Cardiac muscle cell (in vitro differentiated cells and primary cell): ENCODE measurements around the gene PCDHGA6. TPM values are rescaled to one million over a fixed set of nuclear protein-coding genes. Genes with fewer than 3 reads are reported as not detected.

Experiments
- DNase-seq, 2 donors: peaks; one replicate each; pipeline versions ENCODE4 v3.0.0 to v3.0.0-alpha.2; 2010 to 2017; ENCODE audit warnings: low read depth in 1 of 2, low spot score in 1 of 2
- H3K27ac ChIP-seq: fragments of 200-600 bp; sonication (generic); 2 replicates; pipeline ENCODE4 v1.5.1; 2016
- H3K27me3 ChIP-seq: fragments of 200-600 bp; sonication (generic); 2 replicates; pipeline ENCODE4 v1.6.0; 2016; ENCODE audit warnings: control low read depth
- H3K36me3 ChIP-seq: fragments of 200-600 bp; sonication (generic); 2 replicates; pipeline ENCODE4 v1.5.1; 2016; ENCODE audit warnings: control low read depth
- H3K4me1 ChIP-seq: fragments of 200-600 bp; sonication (generic); 2 replicates; pipeline ENCODE4 v1.8.1; 2017; ENCODE audit warnings: low read depth, mild to moderate bottlenecking, mixed run types
- H3K4me3 ChIP-seq: fragments of 200-600 bp; sonication (generic); 2 replicates; pipeline ENCODE4 v1.5.1; 2016; ENCODE audit warnings: mild to moderate bottlenecking
- H3K9me3 ChIP-seq: fragments of 200-600 bp; sonication (generic); 2 replicates; pipeline ENCODE4 v1.5.1; 2017; ENCODE audit warnings: low read depth, mild to moderate bottlenecking, control low read depth
- CTCF ChIP-seq: IDR thresholded peaks from 2 replicates; pipeline ENCODE4 v1.5.1; 2012; ENCODE audit warnings: low read depth, mild to moderate bottlenecking, low read length
- polyA plus RNA-seq: library from polyadenylated mRNA; unstranded; fragments of >200 nt; fragmentation: Nextera tagmentation; extraction: Ambion mirVana; gene quantifications from 2 replicates; pipeline ENCODE4 v1.2.1, GENCODE V29; 2016
- total RNA-seq: library from RNA; depleted of rRNA; stranded (reverse); fragments of >200 nt; gene quantifications from 2 replicates; pipeline ENCODE4 v1.2.3, GENCODE V29; 2016

Gene PCDHGA6
- total and polyA plus RNA-seq, 2 experiments from 2014 or later: 0.66 TPM; not detected in 1

- H3K9me3 ChIP-seq: peaks cover 27% of the 10 kb centered on the region
- no peaks in the 10 kb centered on the region for H3K27me3 ChIP-seq
- peaks cover 6% of the 10 kb centered on the region for H3K36me3 ChIP-seq
- H3K4me3 ChIP-seq: no peak overlapping the region
- DNase-seq: no peak
- H3K4me1 ChIP-seq: no peaks in the 10 kb centered on the region
- TF ChIP-seq CTCF: peak; percentile 3
- no peak overlapping the region for H3K27ac ChIP-seq
Observed at GRCh38 chr5:141421489-141421855, 47.8 kb downstream of the PCDHGA6 start.

GRCh38 chr5:141422742-141423291 is 49.1 kb downstream of the PCDHGA6 start:
- DNase-seq: no peak
- peaks cover 27% of the 10 kb centered on the region for H3K9me3 ChIP-seq
- no peaks in the 10 kb centered on the region for H3K4me1 ChIP-seq
- H3K27me3 ChIP-seq: no peaks in the 10 kb centered on the region
- H3K36me3 ChIP-seq: peaks cover 6% of the 10 kb centered on the region
- TF ChIP-seq CTCF: no peak
- no peak overlapping the region for H3K4me3 ChIP-seq
- H3K27ac ChIP-seq: no peak overlapping the region

- Histone ChIP-seq H3K4me1 (no peaks in the 10 kb centered on the region), H3K9me3 (peaks cover 9% of the 10 kb centered on the region), H3K4me3 (no peak overlapping the region), H3K36me3 (no peaks in the 10 kb centered on the region), H3K27me3 (no peaks in the 10 kb centered on the region), H3K27ac (no peak overlapping the region)
- TF ChIP-seq CTCF: no peak
- no peak for DNase-seq
Observed at GRCh38 chr5:141427783-141428426, 54.2 kb downstream of the PCDHGA6 start.

Other genes starting within 250 kb of the PCDHGA6 start
Only the 30 nearest of the 36 such genes appear.
- gene PCDHB9, start 186.7 kb upstream of the PCDHGA6 start, total RNA-seq: 7.4 and 7.9 TPM in 2 replicates
- gene PCDHB9, start 186.7 kb upstream of the PCDHGA6 start, polyA plus RNA-seq: 2.5 and 2.9 TPM in 2 replicates
- 8.8 and 10.9 TPM in 2 replicates for gene PCDHB10, start 181.5 kb upstream of the PCDHGA6 start, total RNA-seq
- gene PCDHB10, start 181.5 kb upstream of the PCDHGA6 start, polyA plus RNA-seq: 7.8 and 9.0 TPM in 2 replicates
- 4.7 and 8.6 TPM in 2 replicates for gene PCDHB11, start 174.3 kb upstream of the PCDHGA6 start, total RNA-seq
- gene PCDHB11, start 174.3 kb upstream of the PCDHGA6 start, polyA plus RNA-seq: 2.4 and 3.1 TPM in 2 replicates
- gene PCDHB12, start 165.2 kb upstream of the PCDHGA6 start, total RNA-seq: 9.5 and 17.7 TPM in 2 replicates
- 2.1 and 3.5 TPM in 2 replicates for gene PCDHB12, start 165.2 kb upstream of the PCDHGA6 start, polyA plus RNA-seq
- gene PCDHB13, start 160.0 kb upstream of the PCDHGA6 start, total RNA-seq: 7.8 and 8.4 TPM in 2 replicates
- 1.3 and 3.1 TPM in 2 replicates for gene PCDHB13, start 160.0 kb upstream of the PCDHGA6 start, polyA plus RNA-seq
- 17.3 and 21.2 TPM in 2 replicates for gene PCDHB14, start 150.5 kb upstream of the PCDHGA6 start, total RNA-seq
- gene PCDHB14, start 150.5 kb upstream of the PCDHGA6 start, polyA plus RNA-seq: 8.1 and 11.8 TPM in 2 replicates
- 21.3 and 32.4 TPM in 2 replicates for gene PCDHB15, start 128.5 kb upstream of the PCDHGA6 start, total RNA-seq
- gene PCDHB15, start 128.5 kb upstream of the PCDHGA6 start, polyA plus RNA-seq: 13.3 and 19.3 TPM in 2 replicates
- gene SLC25A2, start 69.8 kb upstream of the PCDHGA6 start, total RNA-seq: 0.42 TPM in 1 of 2 replicates, not detected in the other
- gene SLC25A2, start 69.8 kb upstream of the PCDHGA6 start, polyA plus RNA-seq: not detected in 2 replicates
- 93.8 and 124 TPM in 2 replicates for gene TAF7, start 53.1 kb upstream of the PCDHGA6 start, total RNA-seq
- 165 and 215 TPM in 2 replicates for gene TAF7, start 53.1 kb upstream of the PCDHGA6 start, polyA plus RNA-seq
- gene PCDHGA1, start 43.4 kb upstream of the PCDHGA6 start, total RNA-seq: 1.7 and 2.3 TPM in 2 replicates
- gene PCDHGA1, start 43.4 kb upstream of the PCDHGA6 start, polyA plus RNA-seq: 0.40 and 1.2 TPM in 2 replicates
- 0.95 and 1.8 TPM in 2 replicates for gene PCDHGA2, start 35.1 kb upstream of the PCDHGA6 start, total RNA-seq
- gene PCDHGA2, start 35.1 kb upstream of the PCDHGA6 start, polyA plus RNA-seq: 0.18 and 1.1 TPM in 2 replicates
- gene PCDHGA3, start 30.1 kb upstream of the PCDHGA6 start, total RNA-seq: 1.5 and 3.2 TPM in 2 replicates
- 1.4 and 2.2 TPM in 2 replicates for gene PCDHGA3, start 30.1 kb upstream of the PCDHGA6 start, polyA plus RNA-seq
- 1.8 and 3.7 TPM in 2 replicates for gene PCDHGB1, start 23.8 kb upstream of the PCDHGA6 start, total RNA-seq
- gene PCDHGB1, start 23.8 kb upstream of the PCDHGA6 start, polyA plus RNA-seq: 0.32 and 0.46 TPM in 2 replicates
- gene PCDHGA4, start 18.9 kb upstream of the PCDHGA6 start, total RNA-seq: 1.5 and 1.8 TPM in 2 replicates
- gene PCDHGA4, start 18.9 kb upstream of the PCDHGA6 start, polyA plus RNA-seq: 0.20 and 0.32 TPM in 2 replicates
- 2.7 and 3.0 TPM in 2 replicates for gene PCDHGB2, start 13.9 kb upstream of the PCDHGA6 start, total RNA-seq
- 1.0 and 2.8 TPM in 2 replicates for gene PCDHGB2, start 13.9 kb upstream of the PCDHGA6 start, polyA plus RNA-seq
- gene PCDHGA5, start 9.7 kb upstream of the PCDHGA6 start, total RNA-seq: 1.1 and 1.2 TPM in 2 replicates
- gene PCDHGA5, start 9.7 kb upstream of the PCDHGA6 start, polyA plus RNA-seq: 0.09 TPM in 1 of 2 replicates, not detected in the other
- 0.71 and 1.2 TPM in 2 replicates for gene PCDHGB3, start 3.6 kb upstream of the PCDHGA6 start, total RNA-seq
- 0.27 TPM in 1 of 2 replicates, not detected in the other for gene PCDHGB3, start 3.6 kb upstream of the PCDHGA6 start, polyA plus RNA-seq
- gene PCDHGA7, start 8.9 kb downstream of the PCDHGA6 start, total RNA-seq: 1.0 and 1.2 TPM in 2 replicates
- gene PCDHGA7, start 8.9 kb downstream of the PCDHGA6 start, polyA plus RNA-seq: 0.20 TPM in 1 of 2 replicates, not detected in the other
- 17.4 and 23.5 TPM in 2 replicates for gene PCDHGB4, start 13.8 kb downstream of the PCDHGA6 start, total RNA-seq
- 9.9 and 12.5 TPM in 2 replicates for gene PCDHGB4, start 13.8 kb downstream of the PCDHGA6 start, polyA plus RNA-seq
- 2.3 and 2.5 TPM in 2 replicates for gene PCDHGA8, start 18.7 kb downstream of the PCDHGA6 start, total RNA-seq
- 0.37 and 1.0 TPM in 2 replicates for gene PCDHGA8, start 18.7 kb downstream of the PCDHGA6 start, polyA plus RNA-seq
- 1.2 and 2.6 TPM in 2 replicates for gene PCDHGB5, start 24.1 kb downstream of the PCDHGA6 start, total RNA-seq
- gene PCDHGB5, start 24.1 kb downstream of the PCDHGA6 start, polyA plus RNA-seq: 0.66 TPM in 1 of 2 replicates, not detected in the other
- gene PCDHGA9, start 28.9 kb downstream of the PCDHGA6 start, total RNA-seq: 1.1 and 1.8 TPM in 2 replicates
- 0.04 and 0.70 TPM in 2 replicates for gene PCDHGA9, start 28.9 kb downstream of the PCDHGA6 start, polyA plus RNA-seq
- gene PCDHGB6, start 34.1 kb downstream of the PCDHGA6 start, total RNA-seq: 28.7 and 48.6 TPM in 2 replicates
- 26.1 and 44.1 TPM in 2 replicates for gene PCDHGB6, start 34.1 kb downstream of the PCDHGA6 start, polyA plus RNA-seq
- 4.5 and 7.3 TPM in 2 replicates for gene PCDHGA10, start 39.1 kb downstream of the PCDHGA6 start, total RNA-seq
- 1.1 and 1.4 TPM in 2 replicates for gene PCDHGA10, start 39.1 kb downstream of the PCDHGA6 start, polyA plus RNA-seq
- 11.3 and 19.9 TPM in 2 replicates for gene PCDHGB7, start 43.8 kb downstream of the PCDHGA6 start, total RNA-seq
- gene PCDHGB7, start 43.8 kb downstream of the PCDHGA6 start, polyA plus RNA-seq: 8.4 and 12.3 TPM in 2 replicates
- gene PCDHGA11, start 47.2 kb downstream of the PCDHGA6 start, total RNA-seq: 3.6 and 5.0 TPM in 2 replicates
- 0.64 and 1.7 TPM in 2 replicates for gene PCDHGA11, start 47.2 kb downstream of the PCDHGA6 start, polyA plus RNA-seq
- gene PCDHGA12, start 56.6 kb downstream of the PCDHGA6 start, total RNA-seq: 1.7 and 6.1 TPM in 2 replicates
- 0.45 and 0.52 TPM in 2 replicates for gene PCDHGA12, start 56.6 kb downstream of the PCDHGA6 start, polyA plus RNA-seq
- gene PCDHGC3, start 102.1 kb downstream of the PCDHGA6 start, total RNA-seq: 23.6 and 29.9 TPM in 2 replicates
- gene PCDHGC3, start 102.1 kb downstream of the PCDHGA6 start, polyA plus RNA-seq: 23.0 and 29.8 TPM in 2 replicates
- gene PCDHGC4, start 111.1 kb downstream of the PCDHGA6 start, total RNA-seq: 1.1 and 7.9 TPM in 2 replicates
- 0.84 and 2.9 TPM in 2 replicates for gene PCDHGC4, start 111.1 kb downstream of the PCDHGA6 start, polyA plus RNA-seq
- 0.74 and 2.2 TPM in 2 replicates for gene PCDHGC5, start 115.2 kb downstream of the PCDHGA6 start, total RNA-seq
- gene PCDHGC5, start 115.2 kb downstream of the PCDHGA6 start, polyA plus RNA-seq: not detected in 2 replicates